Stimulated activated CD4-positive, alpha-beta T cell treated with anti-CD3 and anti-CD28 coated beads, Interleukin-12 subunit alpha, Interleukin-12 subunit beta, amount 100 ng/mL, for 48 hours (primary cell): Measurements from ENCODE around the gene ITGB5.
A peak's percentile ranks its signal among the peaks of the same experiment; 100 is the strongest.
"Not testable (repeated sequence)": the region's sequence is repeated elsewhere in the genome, so short reads cannot be mapped to it uniquely, and the experiment has no call there.

Experiments
- DNase-seq, 3 donors: peaks; one replicate each; pipeline ENCODE4 v3.0.0-alpha.2; 2020; ENCODE audit warnings: low read depth in 2 of 3, low spot score in 1 of 3

ITGB5 gene

GRCh38 chr3:124838963-124839362 lies 48.2 kb downstream of the ITGB5 start:
- no peak for DNase-seq

GRCh38 chr3:124837730-124838186 lies 49.4 kb downstream of the ITGB5 start:
- DNase-seq: no peak

GRCh38 chr3:124837065-124837464 lies 50.1 kb downstream of the ITGB5 start:
- DNase-seq: no peak

GRCh38 chr3:124836448-124836847 lies 50.7 kb downstream of the ITGB5 start:
- DNase-seq: no peak

- peak; percentile 8 to 25 (median 15) for DNase-seq
These were observed 52.1 kb downstream of the ITGB5 start for GRCh38 chr3:124834723-124835718.

- DNase-seq: no peak
These were observed 53.3 kb downstream of the ITGB5 start for GRCh38 chr3:124833710-124834332.

- DNase-seq: no peak
These were observed 54.1 kb downstream of the ITGB5 start for GRCh38 chr3:124832782-124833709.

- DNase-seq: no peak
These were observed 55.5 kb downstream of the ITGB5 start for GRCh38 chr3:124831628-124832199.

GRCh38 chr3:124829819-124830554 lies 57.2 kb downstream of the ITGB5 start:
- DNase-seq: no peak

- no peak for DNase-seq
These were observed 57.9 kb downstream of the ITGB5 start for GRCh38 chr3:124829178-124829818.

GRCh38 chr3:124827476-124828206 lies 59.5 kb downstream of the ITGB5 start:
- DNase-seq: not testable (repeated sequence)

GRCh38 chr3:124826703-124827102 lies 60.5 kb downstream of the ITGB5 start:
- no peak for DNase-seq

GRCh38 chr3:124824286-124824915 lies 62.8 kb downstream of the ITGB5 start:
- DNase-seq: no peak

GRCh38 chr3:124823648-124824047 lies 63.5 kb downstream of the ITGB5 start:
- DNase-seq: no peak

- no peak for DNase-seq
These were observed 64.0 kb downstream of the ITGB5 start for GRCh38 chr3:124823206-124823605.

GRCh38 chr3:124821356-124821755 lies 65.8 kb downstream of the ITGB5 start:
- no peak for DNase-seq

- DNase-seq: no peak
These were observed 68.6 kb downstream of the ITGB5 start for GRCh38 chr3:124818398-124819091.

GRCh38 chr3:124817079-124817478 lies 70.1 kb downstream of the ITGB5 start:
- no peak for DNase-seq
